Adipocyte (in vitro differentiated cells): ENCODE measurements around the gene PIRT.

Source experiments
- DNase-seq: peaks from one replicate; pipeline ENCODE4 v3.0.0-alpha.2; 2015; ENCODE audit warnings: low read depth
- H3K27me3 ChIP-seq: replicated peaks from 2 replicates; pipeline ENCODE4 v1.7.0; 2013; ENCODE audit warnings: mild to moderate bottlenecking, low read length, moderate library complexity; ENCODE audit not compliant: control insufficient read depth, insufficient read depth
- H3K36me3 ChIP-seq: 2 replicates; pipeline ENCODE4 v1.7.0; 2013; ENCODE audit warnings: low read length, mild to moderate bottlenecking, moderate library complexity; ENCODE audit not compliant: control insufficient read depth, insufficient read depth, severe bottlenecking
- H3K4me1 ChIP-seq: 2 replicates; pipeline ENCODE4 v1.7.0; 2013; ENCODE audit warnings: mild to moderate bottlenecking, low read length, moderate library complexity; ENCODE audit not compliant: control insufficient read depth, insufficient read depth
- H3K4me3 ChIP-seq: 2 replicates; pipeline ENCODE4 v1.7.0; 2013; ENCODE audit warnings: mild to moderate bottlenecking, low read length, moderate library complexity
- H3K9ac ChIP-seq: 2 replicates; pipeline ENCODE4 v1.7.0; 2013; ENCODE audit warnings: mild to moderate bottlenecking, low read length, moderate library complexity
- H3K9me3 ChIP-seq: 2 replicates; pipeline ENCODE4 v1.7.0; 2013; ENCODE audit warnings: mild to moderate bottlenecking, low read length, moderate library complexity; ENCODE audit not compliant: control insufficient read depth

PIRT gene

DNA sequence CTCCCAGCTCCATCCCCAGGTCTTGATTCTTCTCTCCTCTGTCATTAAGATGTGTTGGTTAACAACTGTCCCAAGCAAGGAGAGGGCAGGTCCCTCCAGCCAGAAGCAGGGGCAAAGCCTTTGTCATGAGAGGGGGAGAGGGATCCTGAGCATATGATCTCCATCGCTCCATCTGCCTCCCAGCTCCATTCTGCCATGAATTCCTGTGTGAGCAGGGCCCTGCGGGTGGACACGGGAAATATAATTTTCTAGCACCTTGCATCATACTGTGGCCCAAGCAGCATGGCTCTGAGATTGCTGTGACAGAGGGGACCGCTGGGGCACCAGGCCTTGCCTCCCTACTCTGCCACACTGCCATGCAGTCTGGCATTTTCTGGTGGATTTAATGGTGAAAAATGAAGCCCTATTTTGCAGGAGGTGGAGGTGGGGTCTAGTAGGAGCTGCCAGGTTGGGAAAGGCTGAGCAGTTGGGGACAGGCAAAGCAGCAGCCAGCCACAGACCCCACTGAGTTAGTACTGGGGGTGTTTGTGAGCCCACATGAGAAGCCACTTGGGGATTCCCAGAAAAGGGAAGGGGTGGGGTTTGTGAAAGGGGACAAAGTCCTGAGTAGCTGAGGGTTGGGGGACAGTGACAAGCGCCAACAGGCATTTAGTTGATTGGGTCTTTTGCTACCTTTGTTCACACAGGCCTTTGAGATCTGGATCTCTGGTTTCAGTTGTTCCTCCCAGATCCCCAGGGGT is 50.4 kb downstream of the PIRT start:
- no peak for DNase-seq

DNA sequence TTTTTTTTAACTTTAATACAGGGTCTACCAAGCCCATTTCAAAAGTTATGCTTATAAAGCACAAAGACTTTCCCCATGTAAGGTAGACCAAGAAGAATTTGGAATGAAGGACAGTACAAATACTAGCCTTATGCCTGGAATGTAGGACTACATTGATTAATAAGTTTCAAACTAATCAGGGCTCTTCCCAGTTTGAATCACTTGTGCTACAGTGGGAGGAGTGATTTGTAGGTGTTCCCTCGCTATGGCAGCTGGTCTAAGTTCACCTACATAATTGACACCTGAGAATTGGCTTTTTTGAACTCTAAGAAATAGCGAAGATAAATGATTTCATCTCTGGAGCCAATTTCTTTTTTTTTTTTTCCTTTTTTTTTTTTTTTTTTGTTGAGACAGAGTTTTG is 52.6 kb downstream of the PIRT start:
- Histone ChIP-seq H3K4me1 (peaks cover 14% of the 10 kb centered on the region), H3K9ac (no peak overlapping the region), H3K9me3 (peaks cover 10% of the 10 kb centered on the region), H3K4me3 (no peak overlapping the region), H3K27me3 (no peaks in the 10 kb centered on the region), H3K36me3 (no peaks in the 10 kb centered on the region)
- DNase-seq, result no peak

More for the DNA sequence above, 50.4 kb downstream of the PIRT start:
- H3K9ac ChIP-seq, result no peak overlapping the region
- H3K9me3 ChIP-seq, result peaks cover 8% of the 10 kb centered on the region
- H3K27me3 ChIP-seq, result no peaks in the 10 kb centered on the region
- no peak overlapping the region for H3K4me3 ChIP-seq
- H3K4me1 ChIP-seq, result peaks cover 22% of the 10 kb centered on the region
- H3K36me3 ChIP-seq, result no peaks in the 10 kb centered on the region

DNA sequence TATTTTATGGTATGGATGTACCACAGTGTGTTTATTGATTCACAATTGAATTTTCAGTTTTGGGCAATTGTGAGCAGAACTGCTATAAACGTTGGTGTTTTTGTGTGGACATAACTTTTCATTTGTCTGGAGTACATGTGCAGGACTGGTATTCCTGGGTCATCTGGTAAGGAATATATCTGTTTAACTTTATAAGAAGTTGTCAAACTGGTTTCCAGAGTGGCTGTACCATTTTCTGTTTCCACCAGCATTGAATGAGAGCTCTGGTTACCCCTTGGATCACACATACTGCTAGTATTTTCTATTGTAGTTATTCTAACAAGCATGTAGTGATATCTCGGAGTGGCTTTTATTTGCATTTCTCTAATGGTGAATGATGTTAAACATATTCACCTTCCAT is 58.3 kb downstream of the PIRT start:
- Histone ChIP-seq H3K4me1 (no peaks in the 10 kb centered on the region), H3K27me3 (no peaks in the 10 kb centered on the region), H3K4me3 (no peak overlapping the region), H3K9me3 (peaks cover 14% of the 10 kb centered on the region), H3K36me3 (no peaks in the 10 kb centered on the region), H3K9ac (no peak overlapping the region)
- DNase-seq, result no peak

DNA sequence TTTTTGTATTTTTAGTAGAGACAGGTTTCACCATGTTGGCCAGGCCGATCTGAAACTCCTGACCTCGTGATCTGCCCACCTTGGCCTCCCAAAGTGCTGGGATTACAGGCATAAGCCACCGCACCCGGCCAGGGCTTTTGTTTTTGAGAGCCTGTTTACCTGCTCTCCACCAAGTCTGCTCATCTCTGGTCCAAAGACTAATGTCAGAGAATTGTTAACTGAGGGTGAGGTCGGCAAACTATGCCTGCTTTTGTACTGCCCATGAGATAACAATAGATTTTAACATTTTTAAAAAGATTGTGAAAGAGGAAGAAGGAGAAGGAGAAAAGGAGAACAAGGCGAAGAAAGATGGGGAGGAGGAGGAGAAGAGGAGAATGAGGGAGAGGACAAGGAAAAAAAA is 60.0 kb downstream of the PIRT start:
- H3K4me3 ChIP-seq, result no peak overlapping the region
- H3K4me1 ChIP-seq, result peaks cover 6% of the 10 kb centered on the region
- no peaks in the 10 kb centered on the region for H3K36me3 ChIP-seq
- peaks cover 10% of the 10 kb centered on the region for H3K9me3 ChIP-seq
- no peaks in the 10 kb centered on the region for H3K27me3 ChIP-seq
- no peak overlapping the region for H3K9ac ChIP-seq
- DNase-seq, result no peak

DNA sequence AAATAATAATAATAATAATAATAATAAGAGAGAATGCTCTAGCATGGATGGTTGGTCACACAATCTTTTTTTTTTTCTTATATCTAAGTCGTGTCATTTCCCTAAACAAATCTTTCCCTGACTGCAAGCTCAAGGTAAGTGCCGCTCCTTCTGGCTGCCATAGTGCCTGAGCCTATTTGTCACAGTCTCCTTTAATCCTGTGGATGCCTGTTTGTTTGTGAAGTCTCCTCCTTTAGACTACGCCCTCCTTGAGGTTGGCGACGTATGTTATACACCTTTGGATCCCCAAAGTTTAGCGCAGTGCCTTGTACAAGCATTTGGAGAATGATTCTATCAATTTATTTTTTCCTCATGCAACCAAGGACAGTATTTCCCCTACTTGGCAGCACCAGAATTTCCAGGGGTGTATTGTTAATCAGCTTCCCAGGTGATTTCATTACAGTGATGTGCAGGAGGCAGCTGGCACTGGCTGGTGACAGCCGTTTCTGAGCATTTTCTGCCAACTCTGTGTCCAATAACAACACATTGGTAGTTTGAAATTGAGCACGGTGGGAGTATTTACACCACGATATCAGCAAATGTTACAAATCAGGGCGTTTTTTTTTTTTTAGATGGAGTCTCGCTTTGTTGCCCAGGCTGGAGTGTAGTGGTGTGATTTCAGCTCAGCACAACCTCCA is 60.6 kb downstream of the PIRT start:
- Histone ChIP-seq H3K27me3 (no peaks in the 10 kb centered on the region), H3K4me3 (no peak overlapping the region), H3K4me1 (peaks cover 6% of the 10 kb centered on the region), H3K36me3 (no peaks in the 10 kb centered on the region), H3K9me3 (peaks cover 7% of the 10 kb centered on the region), H3K9ac (no peak overlapping the region)
- no peak for DNase-seq

DNA sequence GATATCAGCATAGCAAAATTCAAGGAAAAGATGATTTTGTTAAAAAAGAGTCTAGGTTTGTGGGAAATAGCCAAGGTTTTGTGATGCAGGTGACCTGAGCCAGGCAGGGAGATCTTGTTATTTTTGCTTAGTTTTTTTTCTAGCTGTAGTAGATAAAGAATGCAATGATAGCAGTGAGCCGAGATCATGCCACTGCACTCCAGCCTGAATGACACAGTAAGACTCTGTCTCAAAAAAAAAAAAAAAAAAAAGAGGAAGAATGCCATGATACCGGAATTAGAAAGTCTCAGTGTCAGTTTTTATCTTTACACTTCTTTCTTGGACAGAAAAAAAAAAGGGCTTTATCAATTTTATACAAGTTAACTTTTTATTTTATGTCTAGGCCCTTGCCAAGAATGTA is 61.5 kb downstream of the PIRT start:
- Histone ChIP-seq H3K9me3 (peaks cover 9% of the 10 kb centered on the region), H3K27me3 (no peaks in the 10 kb centered on the region), H3K36me3 (no peaks in the 10 kb centered on the region), H3K4me1 (peaks cover 6% of the 10 kb centered on the region), H3K4me3 (no peak overlapping the region), H3K9ac (no peak overlapping the region)
- no peak for DNase-seq

DNA sequence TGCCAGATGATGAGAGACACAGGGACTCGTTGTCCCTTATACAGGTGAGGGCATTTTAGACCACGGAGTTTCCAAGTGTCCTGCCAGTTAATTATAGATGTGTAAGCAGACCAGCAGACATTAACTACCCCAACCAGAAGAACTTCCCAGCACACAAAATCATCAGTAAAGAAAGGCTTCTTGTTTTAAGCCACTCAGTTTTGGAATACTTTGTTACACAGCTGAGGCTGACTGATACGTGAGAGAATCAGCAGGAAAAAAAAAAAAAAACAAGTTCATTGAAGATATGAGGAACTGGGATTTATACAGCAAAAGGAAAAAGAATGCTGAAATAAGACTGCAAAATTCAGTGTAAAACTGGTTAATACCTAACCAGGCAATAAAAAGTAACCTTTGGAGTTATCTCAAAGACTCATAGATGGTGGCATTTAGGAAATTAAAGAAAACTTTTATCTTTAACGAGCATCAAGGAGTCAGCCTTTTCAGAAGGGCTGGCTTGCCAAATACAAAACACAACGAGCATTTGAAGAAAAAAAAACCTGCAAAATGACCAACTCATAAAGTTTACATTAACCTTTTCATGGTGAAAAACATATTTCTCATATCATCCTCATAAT is 62.0 kb downstream of the PIRT start:
- Histone ChIP-seq H3K4me3 (no peak overlapping the region), H3K36me3 (no peaks in the 10 kb centered on the region), H3K27me3 (no peaks in the 10 kb centered on the region), H3K4me1 (peaks cover 6% of the 10 kb centered on the region), H3K9me3 (peaks cover 9% of the 10 kb centered on the region), H3K9ac (no peak overlapping the region)
- DNase-seq, result no peak

DNA sequence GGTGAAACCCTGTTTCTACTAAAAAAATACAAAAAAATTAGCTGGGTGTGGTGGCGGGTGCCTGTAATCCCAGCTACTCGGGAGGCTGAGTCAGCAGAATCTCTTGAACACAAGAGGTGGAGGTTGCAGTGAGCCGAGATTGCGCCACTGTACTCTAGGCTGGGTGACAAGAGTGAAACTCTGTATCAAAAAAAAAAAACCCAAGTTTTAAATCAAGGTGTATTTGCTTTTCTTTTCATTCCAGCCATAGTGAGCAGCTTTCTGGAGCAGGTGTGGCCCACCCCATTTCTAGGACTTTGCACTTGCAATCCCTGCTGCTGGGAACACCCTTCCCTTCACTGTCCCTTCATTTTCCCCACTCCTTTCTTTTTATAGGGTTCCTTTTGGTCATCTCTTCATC is 62.8 kb downstream of the PIRT start:
- Histone ChIP-seq H3K4me1 (peaks cover 6% of the 10 kb centered on the region), H3K9ac (no peak overlapping the region), H3K36me3 (no peaks in the 10 kb centered on the region), H3K9me3 (peaks cover 9% of the 10 kb centered on the region), H3K4me3 (no peak overlapping the region), H3K27me3 (no peaks in the 10 kb centered on the region)
- no peak for DNase-seq

DNA sequence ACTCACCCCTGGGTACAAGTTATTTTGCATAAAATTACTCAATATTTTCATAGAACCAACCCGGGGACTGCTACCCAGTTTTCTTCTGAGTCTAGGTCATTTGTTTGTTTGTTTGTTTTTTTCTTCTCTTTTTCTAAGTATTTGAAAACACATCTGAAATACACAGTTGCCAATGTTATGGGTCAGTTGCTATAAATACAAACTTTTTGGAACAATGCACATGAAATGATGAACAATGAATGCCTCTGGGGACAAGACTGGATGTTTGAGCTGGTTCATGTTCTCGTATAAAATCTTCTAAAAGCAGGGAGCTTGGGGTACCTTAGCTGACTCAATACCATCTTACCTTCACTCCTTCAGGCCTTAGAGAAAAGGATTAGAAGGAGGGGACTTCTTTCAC is 64.5 kb downstream of the PIRT start:
- Histone ChIP-seq H3K36me3 (no peaks in the 10 kb centered on the region), H3K27me3 (no peaks in the 10 kb centered on the region)
- no peak for DNase-seq

More for the DNA sequence above, 64.5 kb downstream of the PIRT start:
- H3K4me3 ChIP-seq, result no peak overlapping the region
- H3K4me1 ChIP-seq, result peaks cover 6% of the 10 kb centered on the region
- H3K9ac ChIP-seq, result no peak overlapping the region
- H3K9me3 ChIP-seq, result peaks cover 9% of the 10 kb centered on the region
